Testis (tissue), 2 donors: ENCODE data around the gene ZBED1.

Experiments
- POLR2A ChIP-seq: fragments of 450-650 bp; IDR thresholded peaks from one replicate; pipeline ENCODE4 v1.6.1; 2017; ENCODE audit warnings: antibody characterized with exemption, mild to moderate bottlenecking, moderate library complexity
- TF ChIP-seq, protein P1 (sequence below), 3 experiments: fragments of 450-650 bp in 2 of 3; fragments of 200-600 bp in 1 of 3; sonication (generic) in 1 of 3; IDR thresholded peaks; one replicate each; pipeline ENCODE4 v1.5.1; 2016 to 2019; ENCODE audit warnings: antibody characterized with exemption in 3 of 3, mild to moderate bottlenecking in 2 of 3, moderate library complexity in 1 of 3

- no peak for TF ChIP-seq POLR2A
- TF ChIP-seq, protein P1, sequence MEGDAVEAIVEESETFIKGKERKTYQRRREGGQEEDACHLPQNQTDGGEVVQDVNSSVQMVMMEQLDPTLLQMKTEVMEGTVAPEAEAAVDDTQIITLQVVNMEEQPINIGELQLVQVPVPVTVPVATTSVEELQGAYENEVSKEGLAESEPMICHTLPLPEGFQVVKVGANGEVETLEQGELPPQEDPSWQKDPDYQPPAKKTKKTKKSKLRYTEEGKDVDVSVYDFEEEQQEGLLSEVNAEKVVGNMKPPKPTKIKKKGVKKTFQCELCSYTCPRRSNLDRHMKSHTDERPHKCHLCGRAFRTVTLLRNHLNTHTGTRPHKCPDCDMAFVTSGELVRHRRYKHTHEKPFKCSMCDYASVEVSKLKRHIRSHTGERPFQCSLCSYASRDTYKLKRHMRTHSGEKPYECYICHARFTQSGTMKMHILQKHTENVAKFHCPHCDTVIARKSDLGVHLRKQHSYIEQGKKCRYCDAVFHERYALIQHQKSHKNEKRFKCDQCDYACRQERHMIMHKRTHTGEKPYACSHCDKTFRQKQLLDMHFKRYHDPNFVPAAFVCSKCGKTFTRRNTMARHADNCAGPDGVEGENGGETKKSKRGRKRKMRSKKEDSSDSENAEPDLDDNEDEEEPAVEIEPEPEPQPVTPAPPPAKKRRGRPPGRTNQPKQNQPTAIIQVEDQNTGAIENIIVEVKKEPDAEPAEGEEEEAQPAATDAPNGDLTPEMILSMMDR (IDR thresholded peaks at IDR 0.05): no peak
Observed at GRCh38 chrX:2545144-2545543, 44.4 kb upstream of the ZBED1 start.
